GM04504 (cell line): Measurements from ENCODE around the gene CTNNA3.
A peak's percentile ranks its signal among the peaks of the same experiment; 100 is the strongest.

ENCODE experiments used
- DNase-seq: peaks from one replicate; pipeline ENCODE4 v3.0.0-alpha.2; 2012; ENCODE audit warnings: low read depth

The CTNNA3 gene

DNA sequence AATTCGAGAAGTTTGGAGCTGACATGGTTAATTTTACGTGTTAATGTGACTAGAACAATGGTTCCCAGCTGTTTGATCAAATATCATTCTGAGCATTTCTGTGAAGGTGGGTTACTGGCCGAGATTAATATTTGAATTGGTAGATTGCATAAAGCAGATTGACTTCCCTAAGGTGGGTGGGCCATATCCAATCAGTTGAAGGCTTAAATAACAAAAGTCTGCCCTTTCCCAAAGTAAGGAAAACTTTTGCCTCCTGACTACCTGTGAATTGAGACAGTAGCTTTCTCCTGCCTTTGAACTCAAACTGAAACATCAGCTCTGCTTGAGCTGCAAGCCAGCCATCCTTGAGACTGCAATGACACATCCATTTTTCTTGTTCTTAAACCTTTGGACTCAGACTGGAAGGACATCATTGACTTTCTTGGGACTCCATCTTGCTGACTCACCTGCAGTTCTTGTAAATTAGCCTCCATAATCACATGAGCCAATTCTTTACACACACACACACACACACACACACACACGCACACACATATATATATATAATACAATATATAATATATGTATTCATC is 833.2 kb downstream of the CTNNA3 start:
- no peak for DNase-seq

DNA sequence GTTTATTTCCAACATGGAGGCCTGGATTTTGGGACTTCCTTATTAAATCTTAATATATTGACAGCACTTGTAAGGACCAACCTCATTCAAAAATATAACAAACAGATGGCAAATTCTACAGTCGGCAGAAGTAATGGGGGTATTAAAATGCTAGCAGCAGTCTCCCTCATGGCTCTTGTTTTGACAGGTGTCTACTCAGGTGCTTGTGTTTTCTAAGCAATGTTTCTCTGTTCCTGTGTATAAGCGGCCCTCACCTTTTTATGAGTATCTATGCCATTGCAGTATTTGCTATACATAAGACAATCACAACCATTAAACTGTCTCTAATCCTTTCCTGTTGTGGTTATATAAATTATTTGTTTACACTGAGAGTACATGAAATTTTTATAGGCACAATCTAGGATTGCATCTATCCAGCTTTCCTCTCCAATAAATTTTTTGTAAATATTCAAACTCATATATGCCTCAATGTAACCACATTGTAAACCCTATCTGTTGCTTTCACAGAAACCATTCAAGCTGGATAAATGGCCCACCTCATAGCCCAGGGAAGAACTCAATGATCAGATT is 835.5 kb downstream of the CTNNA3 start:
- no peak for DNase-seq

DNA sequence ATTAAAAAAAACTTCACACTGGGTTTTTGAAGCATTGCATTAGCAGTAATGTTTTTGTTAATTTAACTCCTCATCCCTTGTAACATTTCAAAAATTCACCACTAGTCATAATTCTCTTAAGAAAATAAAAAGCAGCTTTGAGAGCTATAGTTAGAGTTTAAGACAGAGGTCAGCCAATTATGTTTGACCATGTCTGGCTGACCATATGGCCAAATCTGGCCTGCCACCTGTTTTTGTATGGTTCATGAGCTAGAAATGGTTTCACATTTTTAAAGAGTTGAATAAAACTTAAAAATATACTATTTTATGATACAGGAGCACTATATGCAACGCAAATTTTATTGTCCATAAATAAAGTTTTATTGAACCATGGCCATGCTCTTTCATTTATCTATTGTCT is 843.2 kb downstream of the CTNNA3 start:
- no peak for DNase-seq

DNA sequence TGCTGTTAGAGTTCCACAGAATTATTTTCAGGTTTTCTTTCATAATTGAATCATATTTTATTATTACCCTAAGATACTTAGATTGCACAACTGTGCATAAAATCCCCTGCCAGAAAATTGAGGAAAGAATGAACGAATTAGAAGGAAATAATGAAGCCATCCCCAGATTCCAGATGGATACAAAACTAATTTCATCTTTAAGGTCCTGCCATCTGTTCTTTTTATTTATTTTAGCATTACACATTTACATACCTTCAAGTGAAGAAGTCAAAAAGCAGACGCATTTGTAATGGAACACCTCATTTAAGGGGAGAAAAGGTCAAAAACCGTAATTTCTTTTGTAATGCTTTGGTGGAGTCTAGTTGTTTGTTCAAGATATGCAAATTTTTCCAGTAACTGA is 847.1 kb downstream of the CTNNA3 start:
- no peak for DNase-seq

DNA sequence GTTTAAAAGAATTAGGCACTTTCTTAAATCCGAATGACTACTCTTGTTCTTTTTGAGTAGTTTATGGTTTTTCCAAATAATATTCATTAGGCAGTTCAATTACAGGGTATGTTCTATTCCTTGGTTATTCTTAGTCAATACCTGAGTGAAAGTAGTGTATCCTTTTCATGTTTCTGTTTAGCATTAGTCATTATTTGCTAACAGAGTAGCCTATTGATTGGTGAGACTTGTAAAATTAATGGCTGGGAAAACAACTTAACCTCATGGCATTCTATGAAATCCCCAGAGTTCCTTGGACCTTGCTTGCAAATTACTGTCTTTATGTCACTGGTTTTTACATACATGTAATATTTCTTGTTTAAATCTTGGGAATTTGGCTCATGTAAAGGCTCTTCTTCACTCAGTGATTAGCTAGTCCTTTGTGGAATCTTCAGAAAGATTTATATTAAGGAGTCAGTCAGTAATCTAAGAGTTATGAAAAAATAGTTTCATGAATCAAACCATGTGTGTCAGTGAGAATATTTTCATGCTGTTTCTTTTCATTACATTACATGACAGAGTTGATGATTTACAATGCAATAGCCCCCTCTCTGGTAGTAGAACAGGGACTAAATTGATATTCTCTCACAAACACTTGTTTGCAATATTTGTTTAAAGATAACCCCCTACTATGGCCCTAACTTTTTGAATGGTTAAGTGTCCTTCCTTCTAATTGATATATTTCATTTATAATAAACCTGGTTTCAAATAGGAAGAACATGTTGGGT is 851.6 kb downstream of the CTNNA3 start:
- no peak for DNase-seq

DNA sequence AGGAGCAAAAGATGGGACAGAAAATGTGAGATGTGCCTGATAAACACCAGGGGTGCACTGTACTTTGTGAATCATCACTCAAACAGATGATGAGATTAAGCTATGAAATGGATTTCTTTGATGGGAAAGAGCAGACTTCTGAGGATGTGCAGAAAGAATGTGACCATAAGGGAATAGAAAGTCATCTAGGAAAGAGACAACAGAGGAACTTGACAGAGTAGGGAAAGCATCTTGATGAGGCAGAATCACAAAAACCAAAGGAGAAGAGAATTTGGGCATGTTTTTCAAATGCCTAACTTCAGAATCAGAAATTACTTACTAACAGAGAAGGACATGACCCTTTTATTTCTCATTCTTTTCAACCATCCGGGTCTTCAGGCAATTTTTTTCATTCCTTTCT is 852.6 kb downstream of the CTNNA3 start:
- no peak for DNase-seq

DNA sequence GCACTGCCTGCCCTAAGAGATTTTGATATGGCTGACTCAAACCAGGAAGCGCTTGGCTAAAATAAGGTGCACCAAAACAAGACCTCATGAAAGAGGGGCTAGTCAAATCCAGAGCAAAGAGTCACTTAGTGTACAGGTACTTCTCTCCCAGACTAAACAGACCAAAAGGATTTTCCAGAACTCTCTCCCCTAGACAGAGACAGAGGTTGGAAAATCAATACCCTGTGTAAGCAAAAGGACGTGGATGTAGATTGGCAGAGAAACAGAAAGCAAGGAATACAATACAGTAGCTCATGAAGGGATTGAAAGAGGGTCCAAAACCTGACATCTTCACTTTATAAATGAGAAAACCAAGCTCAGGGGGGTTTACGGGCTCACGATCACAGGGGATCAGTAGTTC is 853.1 kb downstream of the CTNNA3 start:
- DNase-seq: no peak

DNA sequence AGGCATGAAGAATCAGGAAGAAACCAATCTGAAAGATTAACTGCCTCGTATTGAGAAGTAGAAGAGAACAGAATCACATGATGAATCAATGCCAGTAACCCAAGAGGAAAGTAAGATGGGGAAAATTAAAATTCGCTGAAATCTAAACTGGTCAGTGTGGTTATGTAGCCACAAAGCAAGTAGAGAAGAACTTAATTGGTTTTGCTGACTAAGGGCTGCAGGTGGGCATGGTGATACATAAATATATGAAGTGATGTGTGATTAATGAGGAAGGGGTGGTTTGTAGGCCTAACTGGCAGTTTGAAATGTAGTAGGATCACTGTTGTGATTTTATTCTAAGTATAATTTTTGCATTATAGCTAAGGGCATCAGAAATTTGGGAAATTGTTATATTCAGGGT is 853.6 kb downstream of the CTNNA3 start:
- DNase-seq: no peak

DNA sequence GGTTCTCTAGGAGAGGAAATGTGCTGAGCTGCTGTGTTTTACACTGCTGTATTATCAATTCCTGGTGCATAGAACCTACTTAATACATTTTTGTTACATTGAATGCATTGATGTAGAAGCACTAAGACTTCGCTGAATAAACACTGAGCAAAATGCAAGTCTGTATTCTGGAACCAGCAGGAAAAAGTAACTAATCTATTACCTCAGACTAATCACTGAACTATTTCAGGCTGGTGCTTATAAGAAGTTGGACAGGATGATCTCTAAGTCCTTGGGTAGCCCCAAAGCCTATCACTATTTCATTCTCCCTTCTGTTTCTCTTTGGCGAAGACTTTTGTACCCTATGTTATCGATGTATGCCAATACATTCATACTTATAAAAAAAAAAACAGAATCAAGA is 857.3 kb downstream of the CTNNA3 start:
- no peak for DNase-seq

DNA sequence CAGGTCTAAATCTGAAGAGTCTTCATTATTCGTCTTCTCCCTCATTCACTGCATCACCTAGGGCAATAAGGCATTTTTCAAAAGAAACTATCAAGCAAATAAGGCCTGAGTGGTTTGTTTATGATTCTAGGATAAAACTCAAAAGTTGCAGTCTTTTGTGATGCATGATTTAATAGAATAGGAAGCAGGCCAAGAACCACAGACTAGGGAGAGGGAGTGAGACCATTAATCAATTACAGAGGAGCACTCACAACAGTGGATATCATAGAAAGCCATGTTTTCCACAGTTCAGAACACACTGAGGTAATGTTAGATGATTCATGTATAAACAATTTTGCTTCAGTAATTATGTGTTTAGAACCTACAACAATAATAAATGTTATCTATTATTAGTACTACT is 858.0 kb downstream of the CTNNA3 start:
- DNase-seq: peak; percentile 50

DNA sequence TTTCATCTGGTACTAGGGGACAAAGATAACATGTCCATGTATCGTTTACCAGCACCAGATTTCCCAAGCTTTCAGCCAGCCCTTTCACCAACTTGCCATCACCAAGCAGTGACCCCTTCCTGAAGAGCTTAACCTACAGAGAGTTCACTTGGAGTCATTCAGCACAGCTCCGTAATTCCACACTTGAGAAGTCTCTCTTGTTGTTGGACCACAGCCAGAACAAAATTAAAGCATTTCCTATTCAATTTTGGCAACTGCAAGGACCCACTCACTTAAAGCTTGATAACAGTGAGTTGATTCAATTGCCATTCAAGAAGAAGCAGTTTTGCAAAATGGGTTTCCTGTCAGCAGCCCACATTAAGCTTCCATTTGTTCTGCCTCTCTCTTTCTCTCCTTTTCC is 858.7 kb downstream of the CTNNA3 start:
- DNase-seq: no peak

DNA sequence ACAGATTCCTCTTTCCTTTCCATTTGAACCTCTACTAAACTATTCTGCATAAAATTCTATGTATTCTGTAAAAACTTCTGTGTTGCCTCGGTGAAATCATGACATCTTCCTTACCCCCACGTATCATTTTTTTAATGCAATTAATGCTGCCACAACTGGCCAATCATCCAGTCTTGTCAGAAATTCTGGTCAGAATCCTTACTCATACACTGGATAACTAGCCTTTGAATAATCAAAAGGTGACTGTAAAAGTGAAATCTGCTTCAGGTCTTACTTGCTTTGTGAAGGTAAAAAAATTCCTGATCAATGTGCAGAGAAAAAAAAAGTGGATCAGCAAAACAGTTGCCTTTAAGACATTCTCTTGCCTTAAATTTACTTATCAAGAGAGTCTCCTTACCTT is 859.2 kb downstream of the CTNNA3 start:
- no peak for DNase-seq

DNA sequence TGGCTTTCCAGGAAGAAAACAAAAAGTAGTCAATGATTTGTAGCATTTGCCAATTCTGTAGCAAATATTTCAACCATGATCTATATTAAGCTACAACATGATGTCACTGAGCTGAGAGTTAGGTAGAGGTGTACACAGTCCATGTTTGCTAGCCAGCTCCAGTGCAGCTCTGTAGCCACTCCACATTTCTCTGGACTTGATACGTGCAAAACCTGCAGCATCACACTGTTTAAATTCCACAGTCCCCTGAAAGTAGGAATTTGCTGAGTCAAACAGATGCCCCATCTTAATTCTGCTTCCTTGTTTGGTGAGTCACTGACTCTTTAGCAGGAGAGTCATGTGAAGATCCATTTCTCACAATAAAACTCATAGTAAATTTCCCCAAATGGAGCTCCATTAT is 859.9 kb downstream of the CTNNA3 start:
- peak; percentile 45 for DNase-seq

DNA sequence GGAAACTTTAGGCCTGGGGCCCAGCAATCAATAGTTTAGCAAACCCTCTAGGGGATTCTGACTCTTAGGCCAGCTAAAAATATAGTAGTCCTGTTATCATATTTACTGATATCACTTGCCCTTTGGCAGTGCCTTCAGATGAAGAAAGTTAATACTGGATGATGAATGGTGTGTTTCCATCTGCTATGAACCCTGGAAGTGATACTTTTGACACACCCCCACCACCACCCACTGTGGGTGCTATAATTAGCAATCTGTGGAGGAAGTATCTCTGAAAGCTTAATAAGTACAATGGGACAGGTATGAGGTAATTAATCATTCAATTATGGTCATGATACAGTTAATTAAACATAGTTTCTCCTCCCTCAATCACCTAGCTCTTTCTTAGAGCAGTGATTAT is 860.6 kb downstream of the CTNNA3 start:
- no peak for DNase-seq

DNA sequence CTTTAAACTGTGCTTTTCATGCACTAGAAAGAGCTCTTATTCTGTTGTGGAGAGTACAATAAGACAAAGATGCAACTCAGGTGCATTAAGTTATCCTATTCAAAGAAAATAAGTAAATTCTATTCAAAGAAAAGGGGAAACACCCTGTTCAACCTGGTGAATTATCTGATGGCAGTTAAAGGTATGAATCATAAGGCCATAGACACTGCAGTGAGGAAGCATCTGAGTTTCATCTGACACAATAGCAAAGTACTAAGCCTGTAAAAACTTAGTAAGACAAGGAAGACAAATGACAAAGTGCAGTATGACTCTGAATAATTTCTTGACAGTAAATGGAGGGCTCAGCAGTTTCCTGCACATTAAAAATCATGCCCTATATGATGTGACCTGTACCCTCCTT is 861.2 kb downstream of the CTNNA3 start:
- DNase-seq: no peak

DNA sequence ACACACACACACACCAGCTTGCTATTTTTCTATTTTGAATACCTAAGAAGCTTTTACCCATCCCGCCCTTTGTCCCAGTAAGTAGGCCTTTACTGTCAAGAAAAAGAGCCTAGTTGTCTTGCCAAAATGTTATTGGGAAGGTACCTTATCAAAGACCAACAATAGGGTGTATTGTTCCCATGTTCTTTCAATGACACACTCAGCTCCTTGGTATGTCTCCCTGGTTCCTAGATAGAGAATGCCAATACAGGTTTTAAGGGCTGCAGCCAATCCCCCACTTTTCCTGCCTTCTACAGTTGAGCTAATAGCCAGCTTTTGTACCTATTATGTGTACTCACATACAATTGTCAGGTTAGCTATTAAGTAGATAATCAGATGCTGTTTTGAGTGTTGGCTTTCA is 862.1 kb downstream of the CTNNA3 start:
- no peak for DNase-seq

DNA sequence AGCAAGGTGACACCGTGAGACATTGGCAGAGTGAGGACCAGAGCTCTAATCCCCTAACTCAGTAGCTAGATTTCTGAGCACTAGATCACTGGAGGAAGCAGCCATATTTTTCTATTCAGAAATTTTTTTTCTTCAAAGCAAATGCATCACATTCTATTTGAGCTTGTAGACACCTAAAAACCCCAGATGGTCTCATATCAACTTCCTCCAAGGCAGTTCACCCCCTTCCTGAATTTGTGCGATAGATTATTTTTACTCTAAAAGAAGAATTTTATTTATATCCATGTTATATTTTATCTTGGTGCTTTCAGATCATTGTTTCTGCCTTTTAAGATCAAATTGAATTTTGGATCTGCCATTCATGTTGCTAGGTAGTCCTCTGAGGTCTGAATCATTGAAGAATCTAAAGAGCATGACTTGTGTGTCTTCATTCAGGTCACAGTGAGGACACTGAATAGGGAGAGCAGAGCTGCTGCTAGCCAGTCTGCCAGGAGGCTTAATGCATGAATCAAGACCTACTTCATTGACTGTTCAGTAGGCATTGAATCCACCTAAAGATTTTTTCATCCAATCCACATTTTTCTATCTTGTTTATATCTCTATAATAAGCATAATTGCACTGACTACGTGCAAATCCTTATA is 863.1 kb downstream of the CTNNA3 start:
- DNase-seq: no peak

DNA sequence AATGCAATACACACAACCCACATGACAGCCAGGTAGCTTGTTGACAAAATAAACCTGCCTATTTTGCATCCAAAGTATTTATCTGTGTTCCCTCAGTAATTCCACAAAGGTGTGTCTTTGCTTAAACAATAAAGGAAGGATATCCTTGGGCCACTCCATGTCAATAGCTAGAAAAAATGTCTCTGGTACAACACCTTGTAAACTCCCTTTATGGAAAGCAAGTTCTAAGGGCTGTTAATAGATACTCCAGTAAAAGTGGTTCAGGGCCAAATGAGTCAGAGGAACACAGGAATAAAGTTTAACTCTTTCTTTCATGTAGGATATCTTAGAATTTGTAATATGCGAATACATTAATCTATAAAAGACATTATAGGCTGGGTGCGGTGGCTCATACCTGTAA is 867.0 kb downstream of the CTNNA3 start:
- DNase-seq: no peak

DNA sequence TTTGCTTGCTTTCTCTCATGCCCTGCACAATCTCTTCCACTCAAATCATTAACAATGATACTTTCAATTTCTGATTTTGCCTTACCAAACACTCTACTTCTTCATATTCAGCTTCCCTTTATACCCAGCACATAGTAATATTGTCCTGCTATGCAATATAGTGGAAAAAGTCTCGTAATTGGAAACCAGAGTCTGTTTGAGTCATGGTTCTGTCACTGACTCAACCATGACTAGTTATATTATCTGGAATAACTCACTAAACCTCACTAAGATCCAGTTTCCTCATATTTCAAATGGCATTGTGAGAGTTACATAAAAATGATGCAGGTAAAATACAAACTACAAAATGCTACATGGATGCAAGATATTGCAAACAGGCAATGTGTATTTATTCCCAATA is 868.6 kb downstream of the CTNNA3 start:
- DNase-seq: peak; percentile 47

DNA sequence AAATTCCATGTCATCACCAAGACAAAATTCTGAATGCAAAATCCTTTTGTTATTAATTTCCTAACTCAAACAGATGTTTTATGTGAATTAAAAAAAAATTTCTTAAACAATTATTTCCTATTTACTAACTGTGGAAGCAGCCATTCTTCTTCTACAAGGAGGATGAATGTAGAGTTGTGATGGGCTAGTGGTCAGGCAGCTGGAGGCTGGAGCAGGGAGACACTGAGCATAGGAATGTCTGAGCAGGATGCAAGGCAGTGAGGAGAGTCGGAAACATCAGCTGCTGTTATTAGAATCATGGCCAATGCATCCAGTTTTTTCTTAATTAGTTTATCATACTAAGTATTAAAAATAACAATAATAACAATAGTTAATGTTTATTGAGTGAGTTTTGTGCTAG is 872.7 kb downstream of the CTNNA3 start:
- no peak for DNase-seq

DNA sequence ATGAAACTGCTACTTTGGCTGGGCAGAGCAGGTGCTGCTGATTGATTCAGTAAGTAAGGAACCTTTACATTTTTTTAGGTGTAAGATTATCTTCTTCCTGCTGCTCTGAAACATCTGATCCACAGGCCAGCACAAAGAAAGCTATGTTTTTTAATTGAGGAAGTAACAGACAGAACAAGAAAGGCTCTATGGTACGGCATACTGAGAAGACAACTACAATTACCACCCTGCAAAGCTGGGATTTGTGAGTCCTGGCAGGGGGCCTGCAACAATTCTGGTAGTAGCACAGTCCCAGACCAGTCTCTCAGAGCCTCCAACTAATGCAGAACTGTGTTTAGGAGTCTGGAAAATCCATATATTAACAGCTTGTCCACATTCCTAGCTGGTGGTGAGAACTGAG is 873.2 kb downstream of the CTNNA3 start:
- DNase-seq: no peak

DNA sequence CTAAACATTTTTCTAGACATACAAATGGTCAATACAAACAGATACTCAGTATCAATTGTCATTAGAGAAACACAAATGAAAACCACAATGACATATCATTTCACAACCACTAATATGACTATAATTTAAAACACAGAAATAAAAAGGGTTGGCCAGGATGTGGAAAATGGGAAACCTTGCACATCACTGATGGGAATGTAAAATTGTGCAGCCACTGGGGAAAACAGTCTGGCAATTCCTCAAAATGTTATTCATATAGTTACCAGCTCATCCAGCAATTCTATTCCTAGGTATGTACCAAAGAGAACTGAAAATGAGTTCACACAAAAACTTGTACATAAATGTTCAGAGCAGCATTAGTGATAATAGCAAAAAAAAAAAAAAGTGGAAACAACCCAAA is 876.3 kb downstream of the CTNNA3 start:
- no peak for DNase-seq

DNA sequence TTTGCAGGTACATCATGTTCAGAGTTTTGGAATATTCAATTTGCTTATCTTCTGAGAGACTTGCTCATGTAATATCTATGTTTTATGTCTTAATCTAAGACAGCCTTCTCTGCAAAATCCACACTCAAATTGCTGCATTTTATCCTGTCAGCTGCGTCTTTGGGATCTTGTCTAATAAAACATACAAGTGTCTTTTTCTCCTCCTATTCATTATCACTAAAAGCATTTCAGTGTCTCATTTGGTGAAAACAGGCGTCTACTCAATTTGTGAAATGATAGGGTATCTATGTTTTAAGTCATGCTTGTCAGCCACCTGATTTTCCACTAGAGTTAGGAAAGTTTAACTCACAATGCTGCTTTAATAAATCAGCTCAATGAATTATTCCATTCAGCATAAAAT is 882.9 kb downstream of the CTNNA3 start:
- DNase-seq: no peak
